ENCODE results near the gene H2AZ2.

DNA sequence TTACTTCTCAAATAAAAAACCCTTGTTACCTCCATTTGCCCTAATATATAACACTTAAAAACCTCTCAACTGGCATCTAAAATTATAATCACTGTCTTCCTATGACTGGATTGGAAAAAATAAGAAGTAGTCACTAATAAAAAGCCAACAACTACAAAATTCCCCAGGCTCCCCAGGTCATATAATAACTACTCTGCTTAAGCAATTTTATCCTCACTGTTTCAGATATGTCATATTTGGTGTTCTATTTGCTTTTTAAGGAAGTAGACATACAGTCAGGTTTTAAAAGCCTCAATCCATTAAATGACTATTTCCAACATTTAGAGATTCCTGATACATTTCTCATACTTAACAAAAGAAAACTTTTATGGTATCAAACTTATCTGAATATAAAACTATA lies 2.4 kb downstream of the H2AZ2 start:
- TF ChIP-seq CTCF (IDR thresholded peaks at IDR 0.05): no peak
- TF ChIP-seq POLR2A (IDR thresholded peaks at IDR 0.05): no peak

Data from lower leg skin (tissue), 3 donors.